GM21423 (cell line): ENCODE results near the gene ASTN2.

ENCODE experiments used
- ATAC-seq: cut with Tn5 transposase; IDR thresholded peaks from one replicate; pipeline ENCODE4 v1.9.1; 2021; ENCODE audit warnings: mild to moderate bottlenecking, moderate library complexity; ENCODE audit not compliant: unreplicated experiment

Gene ASTN2

GRCh38 chr9:117414906-117415331 lies at the start of gene ASTN2:
ASTN2 (minus strand) TSS chr9:117415057; CDS start chr9:117414938, 119 bp downstream.
- no peak for ATAC-seq

- no peak for ATAC-seq
Observed at GRCh38 chr9:117462861-117463260, 48.0 kb upstream of the ASTN2 start.

- ATAC-seq: no peak
Observed at GRCh38 chr9:117461386-117461785, 46.5 kb upstream of the ASTN2 start.

GRCh38 chr9:117460743-117461142 lies 45.9 kb upstream of the ASTN2 start:
- ATAC-seq: no peak

- ATAC-seq: no peak
Observed at GRCh38 chr9:117459913-117460312, 45.1 kb upstream of the ASTN2 start.

- ATAC-seq: no peak
Observed at GRCh38 chr9:117458066-117458465, 43.2 kb upstream of the ASTN2 start.

GRCh38 chr9:117454711-117455110 lies 39.9 kb upstream of the ASTN2 start:
- no peak for ATAC-seq

GRCh38 chr9:117453737-117454136 lies 38.9 kb upstream of the ASTN2 start:
- ATAC-seq: no peak

- no peak for ATAC-seq
Observed at GRCh38 chr9:117451311-117451710, 36.5 kb upstream of the ASTN2 start.

- ATAC-seq: no peak
Observed at GRCh38 chr9:117448066-117448465, 33.2 kb upstream of the ASTN2 start.

- ATAC-seq: no peak
Observed at GRCh38 chr9:117445631-117446030, 30.8 kb upstream of the ASTN2 start.

GRCh38 chr9:117444501-117444900 lies 29.6 kb upstream of the ASTN2 start:
- ATAC-seq: no peak

GRCh38 chr9:117437283-117437682 lies 22.4 kb upstream of the ASTN2 start:
- ATAC-seq: no peak

- ATAC-seq: no peak
Observed at GRCh38 chr9:117435630-117436261, 20.9 kb upstream of the ASTN2 start.

GRCh38 chr9:117434566-117434965 lies 19.7 kb upstream of the ASTN2 start:
- ATAC-seq: no peak

- no peak for ATAC-seq
Observed at GRCh38 chr9:117430813-117431212, 16.0 kb upstream of the ASTN2 start.

GRCh38 chr9:117427357-117427913 lies 12.6 kb upstream of the ASTN2 start:
- no peak for ATAC-seq

- ATAC-seq: no peak
Observed at GRCh38 chr9:117425566-117425965, 10.7 kb upstream of the ASTN2 start.

GRCh38 chr9:117424291-117424690 lies 9.4 kb upstream of the ASTN2 start:
- no peak for ATAC-seq

GRCh38 chr9:117418111-117418510 lies 3.3 kb upstream of the ASTN2 start:
- ATAC-seq: no peak

GRCh38 chr9:117416856-117417255 lies 2.0 kb upstream of the ASTN2 start:
- ATAC-seq: no peak

- no peak for ATAC-seq
Observed at GRCh38 chr9:117415358-117415914, 579 bp upstream of the ASTN2 start.
